H1 (cell line): ENCODE data around the gene OPCML. TPM values are rescaled to one million over a fixed set of nuclear protein-coding genes. Genes with fewer than 3 reads are reported as not detected.

Experiments used
- CTCF ChIA-PET: fragments of 300-600 bp; sonication (Branson Sonifier 250); formaldehyde crosslinking; loops from one replicate; lab custom pipeline; 2021; ENCODE audit not compliant: partially characterized antibody; lab: Charles Lee
- POLR2A ChIA-PET: fragments of 300-600 bp; sonication (Branson Sonifier 250); formaldehyde crosslinking; loops from one replicate; lab custom pipeline; 2021; ENCODE audit warnings: inconsistent platforms; ENCODE audit not compliant: partially characterized antibody; lab: Charles Lee
- DNase-seq, 2 experiments: peaks; one replicate each; pipeline versions ENCODE4 v3.0.0 to v3.0.0-alpha.2; 2010 to 2022; ENCODE audit warnings: low spot score in 2 of 2, low read depth in 1 of 2, mixed read lengths in 1 of 2
- FAIRE-seq: peaks from 2 replicates; lab custom pipeline; 2011; peaks lifted over from hg19 to GRCh38; lab: Jason Lieb, UNC
- H2AFZ ChIP-seq: 2 replicates; pipeline ENCODE4 v1.8.1; 2012; ENCODE audit warnings: low read length, inconsistent platforms
- H2AK5ac ChIP-seq: 2 replicates; pipeline ENCODE4 v1.6.1; 2013; ENCODE audit warnings: low read depth, low read length
- H2BK120ac ChIP-seq: replicated peaks from 2 replicates; pipeline ENCODE3; 2013; ENCODE audit warnings: low read depth, low read length, inconsistent platforms
- H2BK12ac ChIP-seq: 2 replicates; pipeline ENCODE4 v1.6.1; 2013; ENCODE audit warnings: low read depth, low read length
- H2BK15ac ChIP-seq: 2 replicates; pipeline ENCODE4 v1.6.1; 2013; ENCODE audit warnings: low read length
- H2BK20ac ChIP-seq: 2 replicates; pipeline ENCODE4 v1.6.1; 2013; ENCODE audit warnings: low read length
- H2BK5ac ChIP-seq: 2 replicates; pipeline ENCODE4 v1.6.1; 2013; ENCODE audit warnings: low read depth, low read length
- H3K14ac ChIP-seq: 2 replicates; pipeline ENCODE4 v1.6.1; 2013; ENCODE audit warnings: inconsistent platforms; ENCODE audit not compliant: insufficient read length
- H3K18ac ChIP-seq: 2 replicates; pipeline ENCODE4 v1.6.1; 2013; ENCODE audit warnings: low read length; ENCODE audit errors: extremely low read depth
- H3K23ac ChIP-seq: 2 replicates; pipeline ENCODE4 v1.6.1; 2013; ENCODE audit warnings: inconsistent platforms; ENCODE audit not compliant: insufficient read length
- H3K23me2 ChIP-seq: 2 replicates; pipeline ENCODE4 v1.6.1; 2013; ENCODE audit warnings: low read depth, low read length
- H3K27ac ChIP-seq: 2 replicates; pipeline ENCODE4 v1.6.1; 2011; ENCODE audit warnings: low read depth, low read length, inconsistent platforms
- H3K27me3 ChIP-seq, 4 experiments: replicated peaks in 1 of 4; 1 replicate in 1 of 4; 2 replicates in 3 of 4; pipeline versions ENCODE4 v1.6.1 to v1.8.1; 2011 to 2013; ENCODE audit warnings: low read length in 3 of 4, mild to moderate bottlenecking in 3 of 4, inconsistent platforms in 2 of 4, mixed read lengths in 2 of 4, moderate library complexity in 1 of 4; ENCODE audit not compliant: control insufficient read depth in 3 of 4, insufficient read depth in 3 of 4; ENCODE audit errors: extremely low read depth in 1 of 4
- H3K36me3 ChIP-seq, 4 experiments: 2 replicates each; pipeline versions ENCODE4 v1.6.1 to v1.8.1; 2011 to 2013; ENCODE audit warnings: mild to moderate bottlenecking in 4 of 4, low read length in 3 of 4, moderate library complexity in 2 of 4, control low read depth in 1 of 4, inconsistent platforms in 1 of 4; ENCODE audit not compliant: insufficient read depth in 4 of 4, control insufficient read depth in 2 of 4
- H3K4ac ChIP-seq: replicated peaks from 2 replicates; pipeline ENCODE3; 2013; ENCODE audit warnings: low read length, low read depth, mixed read lengths, inconsistent platforms; ENCODE audit not compliant: insufficient read length
- H3K4me1 ChIP-seq, 4 experiments: replicated peaks in 1 of 4; 1 replicate in 1 of 4; 2 replicates in 3 of 4; pipeline versions ENCODE4 v1.6.1 to v1.8.1; 2011 to 2013; ENCODE audit warnings: low read length in 3 of 4, inconsistent platforms in 2 of 4, mixed read lengths in 1 of 4; ENCODE audit not compliant: insufficient read depth in 4 of 4, control insufficient read depth in 3 of 4
- H3K4me2 ChIP-seq, 2 experiments: 2 replicates each; pipeline versions ENCODE4 v1.6.1 to v1.8.1; 2011 to 2013; ENCODE audit warnings: low read depth in 2 of 2, low read length in 2 of 2, control low read depth in 1 of 2, inconsistent platforms in 1 of 2, mild to moderate bottlenecking in 1 of 2; ENCODE audit not compliant: insufficient read depth in 1 of 2
- H3K4me3 ChIP-seq, 4 experiments: fragments of 200-600, 300-600 bp in 1 of 4; sonication (generic), shearing (Covaris generic), sonication (Bioruptor Twin) in 1 of 4; 2 replicates each; pipeline versions ENCODE4 v1.5.1 to v1.8.1; 2011 to 2016; ENCODE audit warnings: low read length in 4 of 4, low read depth in 3 of 4, control low read depth in 2 of 4, inconsistent platforms in 2 of 4, mild to moderate bottlenecking in 2 of 4, mixed read lengths in 1 of 4, moderate library complexity in 1 of 4; ENCODE audit not compliant: insufficient read depth in 2 of 4; ENCODE audit errors: extremely low read depth in 1 of 4
- H3K56ac ChIP-seq: replicated peaks from 2 replicates; pipeline ENCODE3; 2013; ENCODE audit warnings: low read depth, mild to moderate bottlenecking, mixed read lengths, low read length, inconsistent platforms; ENCODE audit not compliant: insufficient read length
- H3K79me1 ChIP-seq: 2 replicates; pipeline ENCODE4 v1.6.1; 2013; ENCODE audit warnings: low read depth, low read length, control low read depth
- H3K79me2 ChIP-seq, 2 experiments: 2 replicates each; pipeline versions ENCODE4 v1.6.1 to v1.8.1; 2012 to 2013; ENCODE audit warnings: low read length in 2 of 2, mild to moderate bottlenecking in 2 of 2, inconsistent platforms in 1 of 2; ENCODE audit not compliant: insufficient read depth in 2 of 2, control insufficient read depth in 1 of 2
- H3K9ac ChIP-seq, 4 experiments: replicated peaks in 1 of 4; 1 replicate in 1 of 4; 2 replicates in 3 of 4; pipeline versions ENCODE4 v1.6.1 to v1.8.1; 2011 to 2013; ENCODE audit warnings: low read depth in 3 of 4, low read length in 3 of 4, control low read depth in 2 of 4, mild to moderate bottlenecking in 2 of 4, moderate library complexity in 2 of 4, inconsistent platforms in 1 of 4; ENCODE audit errors: extremely low read depth in 1 of 4
- H3K9me3 ChIP-seq, 2 experiments: 2 replicates each; pipeline versions ENCODE4 v1.6.1 to v1.8.1; 2012 to 2013; ENCODE audit warnings: mild to moderate bottlenecking in 2 of 2, moderate library complexity in 2 of 2, control low read depth in 1 of 2, inconsistent platforms in 1 of 2, low read depth in 1 of 2, low read length in 1 of 2, mixed read lengths in 1 of 2; ENCODE audit not compliant: insufficient read depth in 2 of 2
- H4K20me1 ChIP-seq, 2 experiments: replicated peaks in 1 of 2; 2 replicates each; pipeline versions ENCODE3 to v1.8.1; 2011 to 2013; ENCODE audit warnings: inconsistent platforms in 2 of 2, low read length in 2 of 2, mild to moderate bottlenecking in 1 of 2; ENCODE audit not compliant: insufficient read depth in 2 of 2, control insufficient read depth in 1 of 2
- H4K5ac ChIP-seq: 2 replicates; pipeline ENCODE4 v1.6.1; 2013; ENCODE audit warnings: low read length, low read depth, mixed read lengths, inconsistent platforms; ENCODE audit not compliant: insufficient read length
- H4K8ac ChIP-seq: 2 replicates; pipeline ENCODE4 v1.8.0; 2013; ENCODE audit warnings: mild to moderate bottlenecking, moderate library complexity, low read length, inconsistent platforms; ENCODE audit not compliant: insufficient read depth; ENCODE audit errors: extremely low read depth
- H4K91ac ChIP-seq: replicated peaks from 2 replicates; pipeline ENCODE3; 2013; ENCODE audit warnings: low read length, mixed read lengths, inconsistent platforms; ENCODE audit not compliant: insufficient read length
- BCL11A ChIP-seq, 2 experiments: IDR thresholded peaks; one replicate each; pipeline ENCODE4 v1.6.1; 2011; ENCODE audit warnings: low read depth in 2 of 2, low read length in 2 of 2, mild to moderate bottlenecking in 2 of 2
- CTBP2 ChIP-seq: IDR thresholded peaks from 2 replicates; pipeline ENCODE4 v1.7.0; 2011; ENCODE audit warnings: borderline replicate concordance, mild to moderate bottlenecking, moderate library complexity, mixed read lengths, low read length; ENCODE audit not compliant: insufficient read depth, insufficient read length
- EGR1 ChIP-seq: IDR thresholded peaks from 2 replicates; pipeline ENCODE4 v1.6.1; 2011; ENCODE audit warnings: low read depth, low read length, borderline replicate concordance
- EP300 ChIP-seq, 2 experiments: IDR thresholded peaks; 1 replicate in 1 of 2; 2 replicates in 1 of 2; pipeline ENCODE4 v1.6.1; 2011 to 2012; ENCODE audit warnings: low read depth in 2 of 2, low read length in 2 of 2, mild to moderate bottlenecking in 2 of 2, borderline replicate concordance in 1 of 2, inconsistent platforms in 1 of 2, moderate library complexity in 1 of 2
- HDAC6 ChIP-seq: IDR thresholded peaks from one replicate; pipeline ENCODE4 v1.7.1; 2012; ENCODE audit warnings: low read depth, mild to moderate bottlenecking, inconsistent platforms, low read length, moderate library complexity
- NRF1 ChIP-seq: IDR thresholded peaks from 2 replicates; pipeline ENCODE4 v1.6.1; 2011; ENCODE audit warnings: mild to moderate bottlenecking, low read depth, low read length, improper control_type of control experiment
- RAD21 ChIP-seq, 2 experiments: IDR thresholded peaks in 1 of 2; conservative IDR thresholded peaks in 1 of 2; 2 replicates each; pipeline ENCODE4 v1.6.1; 2011; ENCODE audit warnings: low read depth in 2 of 2, low read length in 2 of 2, improper control_type of control experiment in 1 of 2, inconsistent platforms in 1 of 2, mild to moderate bottlenecking in 1 of 2, moderate library complexity in 1 of 2
- SIX5 ChIP-seq: IDR thresholded peaks from 2 replicates; pipeline ENCODE4 v1.6.1; 2011; ENCODE audit warnings: mild to moderate bottlenecking, low read depth, low read length
- TCF12 ChIP-seq: IDR thresholded peaks from 2 replicates; pipeline ENCODE4 v1.6.1; 2011; ENCODE audit warnings: low read depth, mild to moderate bottlenecking, low read length
- ZNF274 ChIP-seq: IDR thresholded peaks from 2 replicates; pipeline ENCODE4 v1.7.0; 2012; ENCODE audit warnings: low read length, borderline replicate concordance; ENCODE audit errors: extremely low read depth
- WGBS, 2 experiments: shearing (Covaris generic) in 1 of 2; methylation state at CpG; one replicate each; pipeline versions ENCODE4 v1.1.6 to v1.1.7; 2013 to 2015; ENCODE audit warnings: low lambda C conversion rate in 2 of 2, mixed read lengths in 2 of 2, inconsistent platforms in 1 of 2, low coverage in 1 of 2, missing lambda C conversion rate in 1 of 2; ENCODE audit not compliant: insufficient replicate concordance in 2 of 2, insufficient coverage in 1 of 2, insufficient read length in 1 of 2; ENCODE audit errors: extremely low coverage in 1 of 2, missing lambda C conversion rate in 1 of 2; 5-methylcytosine and 5-hydroxymethylcytosine counted together
- polyA plus RNA-seq, 7 experiments: library from polyadenylated mRNA; depleted of rRNA in 3 of 7; stranded (reverse) in 5 of 7; unstranded in 2 of 7; fragments of >200 nt in 5 of 7; fragments of 200-250 nt in 2 of 7; gene quantifications; 1 replicate in 5 of 7; 2 replicates in 1 of 7; 4 replicates in 1 of 7; pipeline versions ENCODE4 v1.2.1 to v1.2.3, GENCODE V29; 2011 to 2013; ENCODE audit warnings: missing spikeins in 2 of 7, mixed read lengths in 2 of 7
- total RNA-seq: library from RNA; stranded (reverse); fragmentation: NEBNext Ultra II Directional; extraction: Animal tissue kit (Norgen Biotek cat#: 25700); gene quantifications from 2 replicates; pipeline ENCODE4 v1.2.1, GENCODE V29; 2021

The OPCML gene
- total and polyA plus RNA-seq, 2 of the 8 experiments (the other 6 are each of a cell fraction or from before 2014, with no cell fraction given), result 2.3 to 3.1 TPM

- H2BK120ac ChIP-seq, result no peak overlapping the region
- H2BK20ac ChIP-seq, result no peak overlapping the region; the same call in 1 of the 2 replicates
- no peak overlapping the region for H4K5ac ChIP-seq
- H2AK5ac ChIP-seq, result no peak overlapping the region
- no peaks in the 10 kb centered on the region for H3K79me1 ChIP-seq
- H3K56ac ChIP-seq, result no peak overlapping the region
- H2BK5ac ChIP-seq, result peak overlapping the region; percentile 35; the same call in 1 of the 2 replicates
- WGBS, 2 experiments, result 14% methylated on average over 26 of the region's 26 CpGs; no CpG with 5 or more reads in 1 of the 2 experiments
- FAIRE-seq (peak; percentile 39), DNase-seq (peak; percentile 71 to 81)
- no peaks in the 10 kb centered on the region for H4K20me1 ChIP-seq
- H3K27me3 ChIP-seq, result peaks cover 0 to 13% (median 6%) of the 10 kb centered on the region in 4 experiments; a peak in 5 of 7 replicates
- peaks cover 5 to 18% (median 11%) of the 10 kb centered on the region in 4 experiments; a peak in 6 of 7 replicates for H3K4me1 ChIP-seq
- H3K9ac ChIP-seq, result no peak overlapping the region
- H4K8ac ChIP-seq, result no peak overlapping the region
- POLR2A ChIA-PET, result interaction anchor here (0.5 to 1.2 kb wide), 3 partner anchors 11 to 423 kb away, joined by 3 read pairs; no protein-coding TSS in a partner anchor
- peak overlapping the region; percentile 49 for H3K18ac ChIP-seq
- no peak overlapping the region for H2AFZ ChIP-seq
- no peaks in the 10 kb centered on the region for H3K36me3 ChIP-seq
- peak overlapping the region; percentile 70 to 77 for H3K4me2 ChIP-seq
- no peak overlapping the region for H2BK12ac ChIP-seq
- no peak overlapping the region for H3K4ac ChIP-seq
- no peaks in the 10 kb centered on the region for H3K79me2 ChIP-seq
- H2BK15ac ChIP-seq, result no peak overlapping the region
- CTCF ChIA-PET, result interaction anchor here (0.7 to 3.2 kb wide), 14 partner anchors 8 to 452 kb away, joined by 3 to 17 read pairs (median 4); no protein-coding TSS in a partner anchor
- no peak overlapping the region for H4K91ac ChIP-seq
- H3K23ac ChIP-seq, result no peak overlapping the region
- H3K23me2 ChIP-seq, result no peaks in the 10 kb centered on the region; the same call in 1 of the 2 replicates
- no peak overlapping the region for H3K27ac ChIP-seq
- no peak overlapping the region for H3K14ac ChIP-seq
- no peaks in the 10 kb centered on the region; a peak in 2 of 4 replicates for H3K9me3 ChIP-seq
- peak overlapping the region in 3 of 4 experiments; percentile 8 to 49 (median 23); a peak in 4 of 8 replicates for H3K4me3 ChIP-seq
- TF ChIP-seq EGR1, result 0 out of 2 replicates have a peak, but pooled peaks have one; percentile 15
- TF ChIP-seq TCF12, result peak; percentile 76; the same call in 1 of the 2 replicates
- peak in 1 of 2 experiments; percentile 68; a peak in 1 of 3 replicates for TF ChIP-seq EP300 (IDR thresholded peaks at IDR 0.05; ENCODE audit: borderline replicate concordance in 1 of 2, low read depth in 2 of 2, low read length in 2 of 2)
- peak; percentile 67 to 79 for TF ChIP-seq BCL11A (IDR thresholded peaks at IDR 0.05; ENCODE audit: low read depth in 2 of 2, low read length in 2 of 2)
- no peak for TF ChIP-seq NRF1
- TF ChIP-seq CTBP2, result peak; percentile 53
- no peak for TF ChIP-seq SIX5
- no peak for TF ChIP-seq HDAC6
- TF ChIP-seq RAD21 (IDR thresholded peaks at IDR 0.05 in 1 of 2, conservative IDR thresholded peaks at IDR 0.05 in 1 of 2; ENCODE audit: low read depth in 2 of 2, low read length in 2 of 2), result 0 out of 4 replicates have a peak, but pooled peaks of 1 of the 2 experiments have one; percentile 1
- no peak for TF ChIP-seq ZNF274
Measured at GRCh38 chr11:133228471-133229329, 303.6 kb downstream of the OPCML start.
